ENCODE measurements around the gene SLC45A3.

- TF ChIP-seq CTCF (conservative IDR thresholded peaks at IDR 0.05 in 1 of 2, IDR thresholded peaks at IDR 0.05 in 1 of 2; ENCODE audit: low read depth in 1 of 2, low read length in 2 of 2): no peak
- TF ChIP-seq EZH2 (IDR thresholded peaks at IDR 0.05; ENCODE audit: low read length, missing control alignments): no peak
Observed at GRCh38 chr1:205665201-205666045, 14.9 kb downstream of the SLC45A3 start.

Measured in fibroblast of lung (primary cell).